ENCODE measurements around the gene SH3RF2. TPM values are rescaled to one million over a fixed set of nuclear protein-coding genes. Genes with fewer than 3 reads are reported as not detected.

The SH3RF2 gene
- total and polyA plus RNA-seq, 10 donors: 0.04 to 0.44 (median 0.10) TPM; not detected in 2

GRCh38 chr5:146071171-146071570 lies 134.8 kb downstream of the SH3RF2 start:
- H3K4me1 ChIP-seq: no peaks in the 10 kb centered on the region
- no peak for DNase-seq
- intact Hi-C loops (cut with DNase I; ENCODE audit: low total_unique reads): no loop called here
- H3K4me3 ChIP-seq: no peak overlapping the region
- WGBS, 5 donors: 68 to 85% (median 70%) methylated on average over 4 of the region's 4 CpGs
- H3K36me3 ChIP-seq: no peaks in the 10 kb centered on the region
- TF ChIP-seq CTCF (IDR thresholded peaks at IDR 0.05 in 8 of 11, conservative IDR thresholded peaks at IDR 0.05 in 3 of 11) (no peak), POLR2A (IDR thresholded peaks at IDR 0.05) (no peak), POLR2AphosphoS5 (IDR thresholded peaks at IDR 0.05) (no peak)
- no peak overlapping the region for H3K27ac ChIP-seq
- no peaks in the 10 kb centered on the region for H3K27me3 ChIP-seq (replicated peaks in 1 of 7)
- H3K9me3 ChIP-seq: no peaks in the 10 kb centered on the region

- Histone ChIP-seq H3K36me3 (no peaks in the 10 kb centered on the region), H3K27ac (no peak overlapping the region), H3K4me3 (no peak overlapping the region), H3K9me3 (no peaks in the 10 kb centered on the region), H3K27me3 (replicated peaks in 1 of 7) (no peaks in the 10 kb centered on the region), H3K4me1 (no peaks in the 10 kb centered on the region)
- no peak for DNase-seq
- TF ChIP-seq CTCF (IDR thresholded peaks at IDR 0.05 in 8 of 11, conservative IDR thresholded peaks at IDR 0.05 in 3 of 11) (no peak), POLR2AphosphoS5 (IDR thresholded peaks at IDR 0.05) (no peak), POLR2A (IDR thresholded peaks at IDR 0.05) (no peak)
- WGBS, 5 donors: 83 to 95% (median 86%) methylated on average over 2 of the region's 2 CpGs
- intact Hi-C loops (cut with DNase I; ENCODE audit: low total_unique reads): no loop called here
These were observed 136.2 kb downstream of the SH3RF2 start for GRCh38 chr5:146072595-146072994.

- no peak overlapping the region for H3K4me3 ChIP-seq
- H3K9me3 ChIP-seq: no peaks in the 10 kb centered on the region
- H3K36me3 ChIP-seq: no peaks in the 10 kb centered on the region
- no peaks in the 10 kb centered on the region for H3K27me3 ChIP-seq (replicated peaks in 1 of 7)
- 61 to 78% (median 76%) methylated on average over 9 of the region's 9 CpGs for WGBS, 5 donors
- no peak for TF ChIP-seq POLR2AphosphoS5 (IDR thresholded peaks at IDR 0.05)
- no peak for TF ChIP-seq CTCF (IDR thresholded peaks at IDR 0.05 in 8 of 11, conservative IDR thresholded peaks at IDR 0.05 in 3 of 11)
- TF ChIP-seq POLR2A (IDR thresholded peaks at IDR 0.05): no peak
- H3K4me1 ChIP-seq: no peaks in the 10 kb centered on the region
- no peak overlapping the region for H3K27ac ChIP-seq
- DNase-seq: no peak
- intact Hi-C loops (cut with DNase I; ENCODE audit: low total_unique reads): no loop called here
These were observed 137.0 kb downstream of the SH3RF2 start for GRCh38 chr5:146073239-146073900.

- Histone ChIP-seq H3K4me3 (no peak overlapping the region), H3K27ac (no peak overlapping the region), H3K4me1 (peaks cover 0 to 3% (median 0%) of the 10 kb centered on the region in 6 donors), H3K9me3 (no peaks in the 10 kb centered on the region), H3K36me3 (no peaks in the 10 kb centered on the region), H3K27me3 (replicated peaks in 1 of 7) (no peaks in the 10 kb centered on the region)
- DNase-seq: no peak
- TF ChIP-seq POLR2AphosphoS5 (IDR thresholded peaks at IDR 0.05) (no peak), CTCF (IDR thresholded peaks at IDR 0.05 in 8 of 11, conservative IDR thresholded peaks at IDR 0.05 in 3 of 11) (no peak)
- 25 to 49% (median 33%) methylated on average over 4 of the region's 4 CpGs for WGBS, 5 donors
- intact Hi-C loops (cut with DNase I; ENCODE audit: low total_unique reads): no loop called here
These were observed 139.7 kb downstream of the SH3RF2 start for GRCh38 chr5:146076028-146076427.
